DMS79 treated with DMSO at 0.1 percent for 48 hours (cell line): Measurements from ENCODE around the gene TUBA1C.
A peak's percentile ranks its signal among the peaks of the same experiment; 100 is the strongest.

Source experiments
- DNase-seq: peaks from one replicate; lab custom pipeline; 2025; lab: John Stamatoyannopoulos, UW

TUBA1C gene

GRCh38 chr12:49283541-49284429 is 18.9 kb downstream of the TUBA1C start:
- DNase-seq: no peak

- DNase-seq: no peak
These were observed 19.8 kb downstream of the TUBA1C start for GRCh38 chr12:49284672-49285071.

GRCh38 chr12:49287876-49288275 is 23.0 kb downstream of the TUBA1C start:
- no peak for DNase-seq

- DNase-seq: peak; percentile 69
These were observed 23.6 kb downstream of the TUBA1C start for GRCh38 chr12:49288412-49288853.

GRCh38 chr12:49288922-49289555 is 24.2 kb downstream of the TUBA1C start:
- no peak for DNase-seq

GRCh38 chr12:49292729-49293055 is 27.8 kb downstream of the TUBA1C start:
- DNase-seq: peak; percentile 90

GRCh38 chr12:49293056-49293956 is 28.4 kb downstream of the TUBA1C start:
- DNase-seq: peak; percentile 91

- peak; percentile 77 for DNase-seq
These were observed 29.4 kb downstream of the TUBA1C start for GRCh38 chr12:49294086-49294803.

- peak; percentile 77 for DNase-seq
These were observed 29.9 kb downstream of the TUBA1C start for GRCh38 chr12:49294804-49295081.

- DNase-seq: no peak
These were observed 30.4 kb downstream of the TUBA1C start, which contains the start of gene PRPH for GRCh38 chr12:49295082-49295936. TSS of gene PRPH (plus strand) at chr12:49295147. CDS start at chr12:49295201, 54 bp downstream.

- no peak for DNase-seq
These were observed 31.4 kb downstream of the TUBA1C start for GRCh38 chr12:49296034-49296835.

- DNase-seq: no peak
These were observed 32.2 kb downstream of the TUBA1C start for GRCh38 chr12:49296836-49297694.

- no peak for DNase-seq
These were observed 32.8 kb downstream of the TUBA1C start for GRCh38 chr12:49297695-49298060.

- no peak for DNase-seq
These were observed 33.3 kb downstream of the TUBA1C start for GRCh38 chr12:49298160-49298559.

- DNase-seq: no peak
These were observed 36.9 kb downstream of the TUBA1C start for GRCh38 chr12:49301760-49302159.

GRCh38 chr12:49304161-49304560 is 39.3 kb downstream of the TUBA1C start:
- DNase-seq: no peak

GRCh38 chr12:49305762-49306510 is 41.1 kb downstream of the TUBA1C start:
- DNase-seq: no peak

- no peak for DNase-seq
These were observed 44.5 kb downstream of the TUBA1C start for GRCh38 chr12:49309386-49309785.
